Tibial nerve (tissue), 4 donors: ENCODE data around the gene FASN.

Experiments used
- EP300 ChIP-seq, 2 donors: sonication (generic); formaldehyde crosslinking; IDR thresholded peaks; one replicate each; pipeline ENCODE4 v1.6.1; 2017; ENCODE audit warnings: antibody characterized with exemption in 2 of 2, mild to moderate bottlenecking in 1 of 2
- POLR2A ChIP-seq, 2 donors: fragments of 450-650 bp; IDR thresholded peaks; one replicate each; pipeline ENCODE4 v1.6.1; 2017; ENCODE audit warnings: antibody characterized with exemption in 2 of 2, mild to moderate bottlenecking in 2 of 2, moderate library complexity in 2 of 2
- TF ChIP-seq, protein P1 (sequence below), 5 experiments: fragments of 200-600 bp in 3 of 5; fragments of 450-650 bp in 2 of 5; sonication (generic) in 3 of 5; IDR thresholded peaks; one replicate each; pipeline ENCODE4 v1.5.1; 2016 to 2019; ENCODE audit warnings: antibody characterized with exemption in 5 of 5, mild to moderate bottlenecking in 3 of 5, moderate library complexity in 2 of 5

DNA sequence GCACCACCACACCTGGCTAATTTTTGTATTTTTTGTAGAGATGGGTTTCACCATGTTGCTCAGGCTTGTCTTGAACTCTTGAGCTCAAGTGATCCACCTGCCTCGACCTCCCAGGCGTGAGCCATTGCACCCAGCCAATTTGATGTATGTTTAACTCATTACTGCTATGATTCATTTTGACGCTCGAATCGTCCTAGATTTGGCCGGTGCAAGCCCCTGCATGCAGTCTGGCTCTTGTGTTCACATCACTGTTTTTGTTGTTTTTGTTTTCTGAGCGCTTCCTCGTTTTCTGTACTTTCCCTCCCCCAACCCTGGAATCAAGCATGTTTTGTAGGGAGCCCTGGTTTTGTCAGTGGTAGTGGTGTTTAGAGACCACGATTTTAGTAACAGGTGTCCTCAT lies 24.6 kb downstream of the FASN start:
- TF ChIP-seq, protein P1, sequence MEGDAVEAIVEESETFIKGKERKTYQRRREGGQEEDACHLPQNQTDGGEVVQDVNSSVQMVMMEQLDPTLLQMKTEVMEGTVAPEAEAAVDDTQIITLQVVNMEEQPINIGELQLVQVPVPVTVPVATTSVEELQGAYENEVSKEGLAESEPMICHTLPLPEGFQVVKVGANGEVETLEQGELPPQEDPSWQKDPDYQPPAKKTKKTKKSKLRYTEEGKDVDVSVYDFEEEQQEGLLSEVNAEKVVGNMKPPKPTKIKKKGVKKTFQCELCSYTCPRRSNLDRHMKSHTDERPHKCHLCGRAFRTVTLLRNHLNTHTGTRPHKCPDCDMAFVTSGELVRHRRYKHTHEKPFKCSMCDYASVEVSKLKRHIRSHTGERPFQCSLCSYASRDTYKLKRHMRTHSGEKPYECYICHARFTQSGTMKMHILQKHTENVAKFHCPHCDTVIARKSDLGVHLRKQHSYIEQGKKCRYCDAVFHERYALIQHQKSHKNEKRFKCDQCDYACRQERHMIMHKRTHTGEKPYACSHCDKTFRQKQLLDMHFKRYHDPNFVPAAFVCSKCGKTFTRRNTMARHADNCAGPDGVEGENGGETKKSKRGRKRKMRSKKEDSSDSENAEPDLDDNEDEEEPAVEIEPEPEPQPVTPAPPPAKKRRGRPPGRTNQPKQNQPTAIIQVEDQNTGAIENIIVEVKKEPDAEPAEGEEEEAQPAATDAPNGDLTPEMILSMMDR (IDR thresholded peaks at IDR 0.05), result no peak
- TF ChIP-seq EP300 (IDR thresholded peaks at IDR 0.05) (no peak), POLR2A (IDR thresholded peaks at IDR 0.05) (no peak)
